H54 (cell line): ENCODE data around the gene NPAS3.

Experiments used
- DNase-seq: peaks from one replicate; pipeline ENCODE4 v3.0.0; 2011; ENCODE audit warnings: low spot score, mixed read lengths; ENCODE audit not compliant: insufficient read length
- FAIRE-seq: peaks from 3 replicates; lab custom pipeline; 2011; peaks lifted over from hg19 to GRCh38; lab: Jason Lieb, UNC
- POLR2A ChIP-seq: IDR thresholded peaks from 2 replicates; pipeline ENCODE4 v1.6.1; 2011; ENCODE audit warnings: low read depth, mild to moderate bottlenecking, low read length

Gene NPAS3

GRCh38 chr14:33799705-33800570, 861.3 kb downstream of the NPAS3 start:
- no peak for TF ChIP-seq POLR2A
- no peak for FAIRE-seq
- no peak for DNase-seq

GRCh38 chr14:33800735-33801163, 862.1 kb downstream of the NPAS3 start:
- no peak for DNase-seq

GRCh38 chr14:33802737-33803136, 864.1 kb downstream of the NPAS3 start:
- TF ChIP-seq POLR2A, result no peak
- DNase-seq (no peak), FAIRE-seq (no peak)

More at GRCh38 chr14:33800735-33801163, 862.1 kb downstream of the NPAS3 start:
- FAIRE-seq, result no peak
- TF ChIP-seq POLR2A, result no peak

- DNase-seq (no peak), FAIRE-seq (no peak)
- TF ChIP-seq POLR2A, result no peak
These were observed 866.9 kb downstream of the NPAS3 start for GRCh38 chr14:33805593-33805992.

GRCh38 chr14:33806905-33807304, 868.2 kb downstream of the NPAS3 start:
- FAIRE-seq, result no peak
- no peak for TF ChIP-seq POLR2A
- no peak for DNase-seq

- no peak for FAIRE-seq
- no peak for TF ChIP-seq POLR2A
These were observed 869.5 kb downstream of the NPAS3 start for GRCh38 chr14:33808187-33808586.

GRCh38 chr14:33809396-33809981, 870.8 kb downstream of the NPAS3 start:
- FAIRE-seq, result no peak
- DNase-seq, result no peak

More at GRCh38 chr14:33808187-33808586, 869.5 kb downstream of the NPAS3 start:
- no peak for DNase-seq

GRCh38 chr14:33810308-33810707, 871.6 kb downstream of the NPAS3 start:
- FAIRE-seq (no peak), DNase-seq (no peak)
- TF ChIP-seq POLR2A, result no peak

More at GRCh38 chr14:33809396-33809981, 870.8 kb downstream of the NPAS3 start:
- no peak for TF ChIP-seq POLR2A

- DNase-seq (no peak), FAIRE-seq (no peak)
These were observed 873.0 kb downstream of the NPAS3 start for GRCh38 chr14:33811721-33812120.

GRCh38 chr14:33812181-33812580, 873.5 kb downstream of the NPAS3 start:
- FAIRE-seq (no peak), DNase-seq (no peak)
- no peak for TF ChIP-seq POLR2A

More at GRCh38 chr14:33811721-33812120, 873.0 kb downstream of the NPAS3 start:
- TF ChIP-seq POLR2A, result no peak

- FAIRE-seq, result no peak
- DNase-seq, result no peak
- no peak for TF ChIP-seq POLR2A
These were observed 873.9 kb downstream of the NPAS3 start for GRCh38 chr14:33812601-33813000.

GRCh38 chr14:33814010-33814409, 875.3 kb downstream of the NPAS3 start:
- FAIRE-seq (no peak), DNase-seq (no peak)
- TF ChIP-seq POLR2A, result no peak

- TF ChIP-seq POLR2A, result no peak
- DNase-seq (no peak), FAIRE-seq (no peak)
These were observed 895.2 kb downstream of the NPAS3 start for GRCh38 chr14:33833706-33834465.
